HK-2 (cell line): ENCODE data around the gene HSP90AB1.

Source experiments
- DNase-seq: peaks from one replicate; pipeline ENCODE4 v3.0.0-alpha.2; 2018; ENCODE audit not compliant: unreplicated experiment

Gene HSP90AB1

GRCh38 chr6:44246663-44247337 is at the start of gene HSP90AB1:
HSP90AB1 (plus strand) TSS chr6:44247101; CDS start chr6:44248630, 1,529 bp downstream.
- DNase-seq: peak; percentile 95

- DNase-seq: no peak
Observed at GRCh38 chr6:44198684-44199083, 48.2 kb upstream of the HSP90AB1 start.

- DNase-seq: no peak
Observed at GRCh38 chr6:44199883-44200282, 47.0 kb upstream of the HSP90AB1 start.

- no peak for DNase-seq
Observed at GRCh38 chr6:44201200-44201599, 45.7 kb upstream of the HSP90AB1 start.

- DNase-seq: no peak
Observed at GRCh38 chr6:44201638-44202303, 45.1 kb upstream of the HSP90AB1 start.

GRCh38 chr6:44202332-44202971 is 44.4 kb upstream of the HSP90AB1 start:
- DNase-seq: no peak

GRCh38 chr6:44202972-44203750 is 43.7 kb upstream of the HSP90AB1 start:
- DNase-seq: no peak

GRCh38 chr6:44203955-44204354 is 42.9 kb upstream of the HSP90AB1 start:
- DNase-seq: no peak

- no peak for DNase-seq
Observed at GRCh38 chr6:44207966-44208365, 38.9 kb upstream of the HSP90AB1 start.

GRCh38 chr6:44211284-44211683 is 35.6 kb upstream of the HSP90AB1 start:
- no peak for DNase-seq

GRCh38 chr6:44214307-44214706 is 32.6 kb upstream of the HSP90AB1 start:
- no peak for DNase-seq

- no peak for DNase-seq
Observed at GRCh38 chr6:44216677-44217331, 30.1 kb upstream of the HSP90AB1 start, which contains the start of gene MYMX. MYMX (plus strand) TSS chr6:44216926; CDS start chr6:44217472, 546 bp downstream.

- no peak for DNase-seq
Observed at GRCh38 chr6:44217332-44218143, 29.4 kb upstream of the HSP90AB1 start.

GRCh38 chr6:44219053-44219814 is 27.7 kb upstream of the HSP90AB1 start:
- peak; percentile 76 for DNase-seq

GRCh38 chr6:44219815-44220784 is 26.8 kb upstream of the HSP90AB1 start:
- DNase-seq: no peak

- no peak for DNase-seq
Observed at GRCh38 chr6:44220913-44221290, 26.0 kb upstream of the HSP90AB1 start.

GRCh38 chr6:44221291-44221960 is 25.5 kb upstream of the HSP90AB1 start:
- DNase-seq: peak; percentile 86

- DNase-seq: peak; percentile 24
Observed at GRCh38 chr6:44221961-44222335, 25.0 kb upstream of the HSP90AB1 start.
